ENCODE results near the gene ZNF638.
A peak's percentile ranks its signal among the peaks of the same experiment; 100 is the strongest.

Gene ZNF638

DNA sequence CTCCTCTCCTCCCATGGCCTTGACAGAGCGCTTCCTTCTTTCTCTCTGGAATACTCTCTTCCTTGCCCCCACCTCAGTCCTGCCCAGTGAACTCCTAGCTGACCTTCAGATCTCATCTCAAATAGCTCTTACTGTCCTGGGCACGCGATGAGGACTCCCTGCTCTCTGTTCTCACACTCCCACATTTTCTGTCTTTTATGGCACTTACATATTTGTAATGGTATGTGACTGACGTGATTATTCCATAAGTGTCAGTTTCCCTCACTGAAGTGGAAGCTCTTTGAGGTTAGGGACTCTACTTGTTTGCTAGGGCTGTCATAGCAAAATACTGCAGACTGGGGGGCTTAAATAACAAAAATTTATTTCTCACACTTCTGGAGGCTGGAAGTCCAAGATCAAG lies 120.1 kb downstream of the ZNF638 start:
- no peak for DNase-seq
- Histone ChIP-seq H3K9me3 (ENCODE audit: severe bottlenecking) (no peaks in the 10 kb centered on the region), H3K4me3 (ENCODE audit: low read depth, low read length) (no peak overlapping the region), H3K27ac (no peak overlapping the region), H3K27me3 (ENCODE audit: insufficient read depth, low read depth, severe bottlenecking) (no peaks in the 10 kb centered on the region), H3K36me3 (no peaks in the 10 kb centered on the region)
- TF ChIP-seq, protein P1, sequence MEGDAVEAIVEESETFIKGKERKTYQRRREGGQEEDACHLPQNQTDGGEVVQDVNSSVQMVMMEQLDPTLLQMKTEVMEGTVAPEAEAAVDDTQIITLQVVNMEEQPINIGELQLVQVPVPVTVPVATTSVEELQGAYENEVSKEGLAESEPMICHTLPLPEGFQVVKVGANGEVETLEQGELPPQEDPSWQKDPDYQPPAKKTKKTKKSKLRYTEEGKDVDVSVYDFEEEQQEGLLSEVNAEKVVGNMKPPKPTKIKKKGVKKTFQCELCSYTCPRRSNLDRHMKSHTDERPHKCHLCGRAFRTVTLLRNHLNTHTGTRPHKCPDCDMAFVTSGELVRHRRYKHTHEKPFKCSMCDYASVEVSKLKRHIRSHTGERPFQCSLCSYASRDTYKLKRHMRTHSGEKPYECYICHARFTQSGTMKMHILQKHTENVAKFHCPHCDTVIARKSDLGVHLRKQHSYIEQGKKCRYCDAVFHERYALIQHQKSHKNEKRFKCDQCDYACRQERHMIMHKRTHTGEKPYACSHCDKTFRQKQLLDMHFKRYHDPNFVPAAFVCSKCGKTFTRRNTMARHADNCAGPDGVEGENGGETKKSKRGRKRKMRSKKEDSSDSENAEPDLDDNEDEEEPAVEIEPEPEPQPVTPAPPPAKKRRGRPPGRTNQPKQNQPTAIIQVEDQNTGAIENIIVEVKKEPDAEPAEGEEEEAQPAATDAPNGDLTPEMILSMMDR (IDR thresholded peaks at IDR 0.05; ENCODE audit: low read depth, low read length), result no peak

DNA sequence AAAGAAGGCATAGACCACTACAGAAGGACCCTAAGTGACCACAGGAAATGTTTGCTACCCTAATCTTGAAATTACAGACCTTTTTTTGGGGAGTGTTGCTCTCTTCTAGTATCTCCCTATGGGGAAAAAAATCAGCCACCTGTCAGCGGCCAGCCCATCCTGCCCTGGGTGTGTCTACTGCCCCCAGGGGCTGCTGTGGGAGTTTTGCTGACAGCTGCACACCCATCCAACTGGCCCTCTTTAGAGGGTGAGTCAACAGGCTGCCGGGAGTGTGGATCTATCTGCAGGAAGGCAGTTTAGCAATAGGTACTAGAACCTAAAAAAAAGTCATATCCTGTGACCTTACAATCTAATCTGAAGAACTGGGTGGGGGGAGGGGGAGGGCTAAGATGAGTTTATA lies 121.0 kb downstream of the ZNF638 start:
- Histone ChIP-seq H3K27me3 (ENCODE audit: insufficient read depth, low read depth, severe bottlenecking) (no peaks in the 10 kb centered on the region), H3K36me3 (no peaks in the 10 kb centered on the region), H3K4me3 (ENCODE audit: low read depth, low read length) (no peak overlapping the region), H3K27ac (no peak overlapping the region), H3K9me3 (ENCODE audit: severe bottlenecking) (no peaks in the 10 kb centered on the region)
- DNase-seq, result peak; percentile 72
- TF ChIP-seq, protein P1 (IDR thresholded peaks at IDR 0.05; ENCODE audit: low read depth, low read length), result peak; percentile 67

DNA sequence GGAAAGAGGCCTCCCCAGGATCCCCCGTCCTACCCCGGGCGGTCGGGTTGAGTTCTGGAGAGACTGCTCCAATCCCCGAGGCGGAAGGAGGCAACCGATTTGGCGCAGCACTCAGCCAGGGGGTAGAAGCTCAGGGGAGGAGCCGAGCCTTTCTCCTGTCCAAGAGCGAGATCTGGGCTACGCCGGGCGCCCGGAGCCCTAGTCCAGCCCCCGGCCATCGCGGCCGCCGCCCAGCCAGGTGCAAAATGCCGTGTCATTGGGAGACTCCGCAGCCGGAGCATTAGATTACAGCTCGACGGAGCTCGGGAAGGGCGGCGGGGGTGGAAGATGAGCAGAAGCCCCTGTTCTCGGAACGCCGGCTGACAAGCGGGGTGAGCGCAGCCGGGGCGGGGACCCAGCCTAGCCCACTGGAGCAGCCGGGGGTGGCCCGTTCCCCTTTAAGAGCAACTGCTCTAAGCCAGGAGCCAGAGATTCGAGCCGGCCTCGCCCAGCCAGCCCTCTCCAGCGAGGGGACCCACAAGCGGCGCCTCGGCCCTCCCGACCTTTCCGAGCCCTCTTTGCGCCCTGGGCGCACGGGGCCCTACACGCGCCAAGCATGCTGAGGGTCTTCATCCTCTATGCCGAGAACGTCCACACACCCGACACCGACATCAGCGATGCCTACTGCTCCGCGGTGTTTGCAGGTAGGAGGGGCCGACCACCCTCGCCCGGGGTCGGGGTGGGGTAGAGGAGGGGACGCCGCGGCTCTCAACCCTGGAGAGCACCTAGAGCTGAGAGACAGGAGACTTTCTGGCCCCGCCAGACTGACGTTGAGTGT lies 122.0 kb downstream of the ZNF638 start, which contains the start of gene DYSF:
Gene DYSF, plus strand, starts transcription at position 158 of the 817 bp plus-strand sequence.
- TF ChIP-seq, protein P1 (IDR thresholded peaks at IDR 0.05; ENCODE audit: low read depth, low read length), result no peak
- H3K27me3 ChIP-seq (ENCODE audit: insufficient read depth, low read depth, severe bottlenecking), result no peaks in the 10 kb centered on the region
- H3K4me3 ChIP-seq (ENCODE audit: low read depth, low read length), result peak within 1 kb of the TSS; percentile 4
- H3K9me3 ChIP-seq (ENCODE audit: severe bottlenecking), result no peaks in the 10 kb centered on the region
- no peaks in the 10 kb centered on the region for H3K36me3 ChIP-seq
- no peak for DNase-seq
- no peak within 1 kb of the TSS for H3K27ac ChIP-seq

DNA sequence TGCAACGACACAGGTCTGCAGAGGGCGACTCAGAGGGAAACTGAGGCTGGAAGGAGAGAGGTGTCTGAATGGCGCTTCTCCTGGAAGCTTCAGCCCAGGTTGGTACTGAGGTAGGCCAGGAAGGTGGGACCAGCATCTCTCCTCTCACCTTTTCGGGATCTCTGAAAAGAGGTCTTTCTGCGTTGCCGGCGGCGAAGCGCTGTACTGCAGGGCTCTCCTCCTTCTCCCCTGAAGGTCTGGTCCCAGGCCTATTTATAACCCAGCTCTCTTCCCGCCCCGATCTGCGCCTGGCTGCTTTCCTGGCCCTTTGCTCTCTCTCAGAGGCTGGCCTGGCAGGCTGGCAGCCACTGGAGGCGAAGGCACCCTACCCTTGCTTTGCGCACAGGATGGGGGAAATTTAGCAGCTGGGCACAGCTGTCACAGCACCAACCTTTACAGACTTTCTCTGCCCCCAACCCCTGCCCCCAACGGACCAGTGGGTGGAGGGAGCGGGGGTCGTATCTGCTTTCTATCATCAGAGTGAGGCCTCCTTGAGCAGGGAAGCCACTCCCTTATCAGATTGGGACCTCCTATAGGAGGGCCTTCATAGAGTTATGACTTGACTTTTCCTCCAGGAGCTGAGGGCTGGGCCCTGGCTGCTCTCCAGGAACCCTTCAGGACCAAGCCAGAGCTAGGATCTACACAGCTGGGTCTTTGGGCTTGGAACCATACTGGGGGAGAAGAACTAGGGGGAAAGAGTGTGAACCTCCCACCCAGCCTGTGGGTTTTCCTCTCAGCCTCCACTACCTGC lies 122.8 kb downstream of the ZNF638 start:
- no peak overlapping the region for H3K27ac ChIP-seq
- H3K36me3 ChIP-seq, result no peaks in the 10 kb centered on the region
- DNase-seq, result no peak
- H3K27me3 ChIP-seq (ENCODE audit: insufficient read depth, low read depth, severe bottlenecking), result no peaks in the 10 kb centered on the region
- H3K9me3 ChIP-seq (ENCODE audit: severe bottlenecking), result no peaks in the 10 kb centered on the region
- H3K4me3 ChIP-seq (ENCODE audit: low read depth, low read length), result no peak overlapping the region
- TF ChIP-seq, protein P1 (IDR thresholded peaks at IDR 0.05; ENCODE audit: low read depth, low read length), result no peak

DNA sequence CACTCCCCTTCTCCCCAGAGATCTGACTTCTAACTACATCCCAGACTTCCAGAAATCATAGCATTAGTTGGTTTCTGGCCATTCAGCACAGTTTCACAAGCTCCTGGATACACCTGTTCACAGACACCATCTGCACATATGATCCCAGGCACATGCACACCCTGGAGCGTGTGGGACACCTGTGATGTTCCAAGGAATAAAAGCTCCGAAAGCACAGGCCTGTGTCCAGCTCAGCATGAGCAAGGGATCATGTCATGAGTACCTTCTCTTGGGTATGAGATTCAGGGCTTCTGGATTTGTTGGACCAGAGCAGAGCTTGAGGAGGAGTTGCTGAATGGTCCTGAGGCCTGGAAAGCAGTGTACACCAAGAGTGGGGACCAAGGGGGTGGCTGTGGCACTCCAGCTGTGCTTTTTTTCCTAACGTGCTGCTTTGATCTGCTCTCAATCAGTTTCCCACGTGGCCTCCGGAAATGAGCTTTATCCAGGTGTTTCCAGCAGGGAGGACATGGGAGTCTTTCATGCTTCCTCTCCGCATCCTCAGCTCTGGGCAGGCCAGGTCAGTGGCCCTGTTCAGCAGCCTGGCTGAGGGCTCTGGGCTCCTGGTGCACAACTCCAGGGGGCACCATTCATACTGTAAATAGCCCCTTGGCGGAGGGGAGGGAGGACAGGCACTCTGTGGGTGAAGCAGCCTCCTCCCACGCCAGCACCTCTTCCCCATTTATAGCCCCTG lies 123.6 kb downstream of the ZNF638 start:
- Histone ChIP-seq H3K27ac (no peak overlapping the region), H3K27me3 (ENCODE audit: insufficient read depth, low read depth, severe bottlenecking) (no peaks in the 10 kb centered on the region)
- DNase-seq, result no peak

More for the DNA sequence above, 123.6 kb downstream of the ZNF638 start:
- TF ChIP-seq, protein P1 (IDR thresholded peaks at IDR 0.05; ENCODE audit: low read depth, low read length), result peak; percentile 22; the same call in 1 of the 2 replicates
- no peak overlapping the region for H3K4me3 ChIP-seq (ENCODE audit: low read depth, low read length)
- no peaks in the 10 kb centered on the region for H3K9me3 ChIP-seq (ENCODE audit: severe bottlenecking)
- H3K36me3 ChIP-seq, result no peaks in the 10 kb centered on the region

Data from WERI-Rb-1 (cell line).